Measurements from ENCODE around the gene MLLT6. TPM values are rescaled to one million over a fixed set of nuclear protein-coding genes. Genes with fewer than 3 reads are reported as not detected.

The MLLT6 gene
- total RNA-seq, 2 donors from 2014 or later: 79.7 to 82.4 TPM

- intact Hi-C loops (cut with DNase I): loop anchor here in 1 of 2 donors (2.0 kb wide), 1 partner anchor 25 kb away; no protein-coding TSS in a partner anchor
- peak; percentile 91 for DNase-seq (ENCODE audit: low spot score)
Measured at GRCh38 chr17:38703742-38704605, 1.1 kb upstream of the MLLT6 start.

- intact Hi-C loops (cut with DNase I): loop anchor here in 1 of 2 donors (2.0 kb wide), 1 partner anchor 27 kb away; no protein-coding TSS in a partner anchor
- no peak for DNase-seq (ENCODE audit: low spot score)
Measured at GRCh38 chr17:38705523-38705802, 390 bp downstream of the MLLT6 start.

GRCh38 chr17:38705803-38706504 lies 881 bp downstream of the MLLT6 start:
- DNase-seq (ENCODE audit: low spot score): no peak
- intact Hi-C loops (cut with DNase I): loop anchor here in 1 of 2 donors (2.0 kb wide), 1 partner anchor 27 kb away; no protein-coding TSS in a partner anchor

GRCh38 chr17:38706505-38707216 lies 1.6 kb downstream of the MLLT6 start:
- peak; percentile 80 for DNase-seq (ENCODE audit: low spot score)
- intact Hi-C loops (cut with DNase I): no loop called here

- DNase-seq (ENCODE audit: low spot score): no peak
- intact Hi-C loops (cut with DNase I): no loop called here
Measured at GRCh38 chr17:38707678-38708351, 2.7 kb downstream of the MLLT6 start.

GRCh38 chr17:38709104-38709820 lies 4.2 kb downstream of the MLLT6 start:
- intact Hi-C loops (cut with DNase I): no loop called here
- no peak for DNase-seq (ENCODE audit: low spot score)

- intact Hi-C loops (cut with DNase I): no loop called here
- DNase-seq (ENCODE audit: low spot score): no peak
Measured at GRCh38 chr17:38709864-38710603, 5.0 kb downstream of the MLLT6 start.

GRCh38 chr17:38710604-38710962 lies 5.5 kb downstream of the MLLT6 start:
- no peak for DNase-seq (ENCODE audit: low spot score)
- intact Hi-C loops (cut with DNase I): no loop called here

GRCh38 chr17:38710985-38711384 lies 5.9 kb downstream of the MLLT6 start:
- intact Hi-C loops (cut with DNase I): no loop called here
- DNase-seq (ENCODE audit: low spot score): peak; percentile 46

- no peak for DNase-seq (ENCODE audit: low spot score)
- intact Hi-C loops (cut with DNase I): no loop called here
Measured at GRCh38 chr17:38711792-38712571, 6.9 kb downstream of the MLLT6 start.

- no peak for DNase-seq (ENCODE audit: low spot score)
- intact Hi-C loops (cut with DNase I): no loop called here
Measured at GRCh38 chr17:38712593-38712992, 7.5 kb downstream of the MLLT6 start.

GRCh38 chr17:38713456-38714075 lies 8.5 kb downstream of the MLLT6 start:
- intact Hi-C loops (cut with DNase I): no loop called here
- no peak for DNase-seq (ENCODE audit: low spot score)

- no peak for DNase-seq (ENCODE audit: low spot score)
- intact Hi-C loops (cut with DNase I): no loop called here
Measured at GRCh38 chr17:38715216-38715943, 10.3 kb downstream of the MLLT6 start.

GRCh38 chr17:38716368-38717005 lies 11.4 kb downstream of the MLLT6 start:
- intact Hi-C loops (cut with DNase I): no loop called here
- no peak for DNase-seq (ENCODE audit: low spot score)

GRCh38 chr17:38717139-38717745 lies 12.2 kb downstream of the MLLT6 start:
- no peak for DNase-seq (ENCODE audit: low spot score)
- intact Hi-C loops (cut with DNase I): no loop called here

Measured in posterior vena cava (tissue), 2 donors.